Cortex of kidney (tissue), 1 donor: ENCODE data around the gene MDM4.

Experiments
- DNase-seq: peaks from one replicate; lab custom pipeline; 2025; lab: John Stamatoyannopoulos, UW

Gene MDM4

DNA sequence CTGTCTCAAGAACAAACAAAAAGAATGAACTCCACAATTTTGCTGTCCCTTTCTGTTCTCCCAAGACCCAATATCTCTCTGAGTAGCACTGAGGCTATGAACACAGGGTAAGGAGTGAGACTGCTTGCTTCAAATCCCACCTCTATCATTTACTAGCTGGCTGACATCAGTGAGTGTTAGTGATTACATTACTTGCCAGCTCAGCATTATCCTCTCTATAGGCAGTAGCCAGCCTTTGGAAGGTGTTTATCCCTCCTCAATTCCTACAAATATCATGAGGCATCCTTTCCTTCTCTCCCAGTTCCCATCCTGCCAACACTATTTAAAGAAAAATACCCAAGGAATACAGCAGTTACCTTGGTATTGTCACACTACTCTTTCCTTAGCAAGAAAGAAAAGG lies 24.6 kb upstream of the MDM4 start:
- DNase-seq = no peak

DNA sequence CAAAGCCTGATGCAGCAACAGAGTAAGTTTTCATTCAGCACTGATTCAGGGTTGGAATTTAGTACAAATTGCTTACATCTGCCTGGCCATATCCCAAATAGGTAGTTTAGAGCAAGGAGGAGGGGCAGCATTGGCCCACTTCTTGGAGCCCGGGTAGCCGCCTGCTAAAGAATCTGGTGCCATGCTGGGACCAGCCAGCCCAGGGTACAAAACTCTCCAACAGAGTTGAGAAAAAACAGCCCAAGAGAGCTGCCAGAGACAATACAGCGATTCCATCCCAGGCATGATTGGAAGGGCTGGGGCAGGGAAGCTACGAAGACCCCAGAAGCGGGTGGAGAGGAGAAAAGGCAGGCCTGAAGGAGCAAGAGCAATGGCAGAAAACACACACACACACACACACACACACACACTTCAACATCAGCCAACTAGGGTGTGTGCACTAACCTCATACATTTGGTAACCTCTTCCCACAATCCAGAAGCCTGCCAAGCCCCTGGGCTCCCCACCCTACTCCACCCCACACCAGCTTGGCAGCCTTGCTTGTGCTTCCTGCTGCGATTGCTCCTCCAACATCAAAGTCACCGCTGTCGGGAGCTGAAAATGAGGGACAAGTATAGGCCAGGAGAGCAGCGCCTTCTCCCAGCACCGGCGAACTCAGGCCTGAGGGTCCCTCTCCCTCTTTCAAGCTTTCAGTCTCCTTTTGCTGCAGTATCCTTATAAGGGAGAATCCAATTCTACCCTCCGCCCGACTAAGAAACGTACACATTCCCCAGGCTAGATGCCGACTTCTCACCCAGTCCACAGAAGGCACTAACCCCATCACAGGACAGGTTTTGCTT lies 22.8 kb upstream of the MDM4 start:
- no peak for DNase-seq

DNA sequence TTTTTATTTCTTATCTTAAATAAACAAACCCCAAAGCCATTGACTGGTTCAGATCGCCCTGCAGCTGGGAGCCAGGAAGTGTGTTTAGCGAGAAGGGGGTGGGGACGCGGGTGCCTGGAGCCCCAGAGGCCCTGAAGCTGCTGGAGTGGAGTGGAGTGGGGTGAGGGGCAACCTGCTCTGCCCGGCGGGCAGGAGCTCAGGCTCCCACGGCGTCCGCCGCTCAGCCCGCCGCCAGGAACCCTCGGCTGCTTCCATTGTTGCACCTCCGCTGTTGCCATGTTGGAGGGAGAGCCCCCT lies 22.3 kb upstream of the MDM4 start:
- DNase-seq = no peak

DNA sequence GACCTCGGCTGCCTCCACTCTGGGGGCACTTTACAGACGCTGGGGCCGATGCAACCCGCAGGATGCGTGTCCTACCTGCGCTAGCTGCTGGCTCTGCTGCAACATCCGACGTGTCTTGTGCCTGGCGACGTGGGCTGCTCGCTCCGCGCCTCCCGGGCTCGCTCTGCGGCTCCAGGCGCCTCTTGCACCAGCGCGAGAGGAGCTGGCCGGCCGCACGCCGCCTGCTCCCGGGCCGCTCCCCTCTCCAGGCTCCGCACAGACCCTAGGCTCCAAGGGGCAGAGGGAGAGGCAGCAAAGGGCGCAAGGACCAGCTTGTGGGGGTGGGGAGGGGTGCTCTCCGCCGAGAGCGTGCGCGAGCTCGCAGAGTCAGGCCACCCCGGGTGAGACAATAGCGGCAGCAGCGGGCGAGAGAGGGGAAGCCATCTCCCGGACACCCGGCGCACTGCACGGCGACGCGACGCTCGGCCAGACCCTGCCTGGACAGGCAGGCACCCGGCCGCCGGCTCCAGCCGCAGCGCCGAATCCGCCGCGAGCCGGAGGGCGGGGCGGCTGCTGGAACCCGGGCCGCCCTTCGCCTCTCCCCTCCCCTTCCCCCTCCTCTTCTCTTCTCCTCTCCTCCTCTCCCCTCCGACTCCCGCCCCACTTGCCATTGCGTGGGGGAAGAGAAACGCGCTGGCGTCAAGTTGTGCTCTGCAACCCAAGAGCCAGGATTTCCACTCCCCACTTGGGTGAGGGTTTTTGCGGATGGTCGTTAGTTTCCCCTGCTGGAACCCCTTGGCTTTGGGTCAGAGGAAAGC lies 21.7 kb upstream of the MDM4 start, which contains the start of gene PIK3C2B:
Gene PIK3C2B (minus strand): TSS at position 525 of the 797 bp plus-strand sequence. CDS start 25,003 bp downstream, outside the sequence.
- DNase-seq = no peak

DNA sequence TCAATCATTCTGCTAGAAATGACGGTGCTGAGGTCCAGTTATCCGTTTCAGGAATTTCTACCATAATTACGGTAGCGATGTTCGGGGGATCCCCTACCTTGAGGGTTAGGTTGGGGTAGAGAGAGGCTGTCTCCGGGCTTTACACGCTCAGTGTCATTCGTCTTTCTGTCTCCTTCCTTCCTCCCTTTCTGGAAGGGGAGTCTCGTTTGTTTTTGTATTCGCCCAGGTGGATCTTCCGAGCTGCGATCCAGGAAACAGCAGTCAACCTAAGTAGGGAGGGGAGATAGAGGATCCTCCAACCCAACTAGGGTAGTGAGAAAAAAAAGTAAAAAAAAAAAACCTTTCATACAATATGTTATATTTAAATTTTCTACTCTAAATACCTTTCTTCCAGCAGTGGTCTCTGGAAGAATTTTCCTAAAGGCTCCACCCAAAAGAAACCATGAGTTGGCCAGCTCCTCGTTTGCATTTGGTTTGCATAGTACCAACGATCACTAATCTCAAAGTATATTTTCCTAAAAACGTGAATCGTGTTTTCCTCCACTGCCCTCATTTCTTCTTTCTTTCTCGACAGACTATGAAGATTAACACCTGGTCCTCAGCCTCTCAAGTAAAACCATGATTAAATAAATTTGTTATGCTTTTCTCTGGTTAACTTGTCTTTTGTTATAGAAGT lies 21.0 kb upstream of the MDM4 start:
- DNase-seq = no peak

DNA sequence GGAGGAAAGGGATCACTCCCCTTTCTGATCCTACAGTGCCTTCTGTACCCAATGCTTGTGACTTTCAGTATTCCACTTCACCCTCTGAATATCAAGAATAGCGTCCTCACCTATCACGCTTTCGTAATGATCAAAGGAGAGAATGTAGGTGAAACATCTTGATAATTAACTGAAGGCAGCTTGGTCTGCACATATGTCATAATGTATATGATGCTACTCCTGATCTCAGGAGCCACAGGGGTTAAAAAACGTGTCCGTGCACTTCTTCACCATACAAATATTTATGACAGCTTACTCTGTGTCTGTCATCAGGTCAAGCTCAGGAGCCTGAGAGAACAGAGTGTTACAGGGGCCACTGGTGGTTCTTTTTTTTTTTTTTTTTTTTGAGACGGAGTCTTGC lies 20.4 kb upstream of the MDM4 start:
- DNase-seq = no peak

DNA sequence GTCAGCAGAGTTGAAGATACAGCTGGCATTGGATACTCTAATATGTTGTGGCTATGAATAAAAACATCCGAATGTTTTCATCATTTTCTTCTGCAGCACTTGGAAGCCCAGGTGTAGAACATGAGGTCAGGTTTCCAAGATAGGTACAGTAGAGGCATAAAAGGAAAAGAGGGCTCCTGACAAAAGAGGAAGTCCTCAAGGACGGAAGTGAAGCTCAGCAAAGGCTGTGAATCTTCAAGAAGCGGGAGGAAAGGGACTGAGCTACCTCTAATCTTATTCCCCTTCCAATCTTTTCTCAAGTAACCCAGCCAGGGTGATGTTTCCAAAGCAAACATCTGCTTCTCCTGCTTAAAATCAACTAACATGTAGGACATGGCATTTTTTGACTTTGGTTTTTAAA lies 17.2 kb upstream of the MDM4 start:
- DNase-seq = no peak

DNA sequence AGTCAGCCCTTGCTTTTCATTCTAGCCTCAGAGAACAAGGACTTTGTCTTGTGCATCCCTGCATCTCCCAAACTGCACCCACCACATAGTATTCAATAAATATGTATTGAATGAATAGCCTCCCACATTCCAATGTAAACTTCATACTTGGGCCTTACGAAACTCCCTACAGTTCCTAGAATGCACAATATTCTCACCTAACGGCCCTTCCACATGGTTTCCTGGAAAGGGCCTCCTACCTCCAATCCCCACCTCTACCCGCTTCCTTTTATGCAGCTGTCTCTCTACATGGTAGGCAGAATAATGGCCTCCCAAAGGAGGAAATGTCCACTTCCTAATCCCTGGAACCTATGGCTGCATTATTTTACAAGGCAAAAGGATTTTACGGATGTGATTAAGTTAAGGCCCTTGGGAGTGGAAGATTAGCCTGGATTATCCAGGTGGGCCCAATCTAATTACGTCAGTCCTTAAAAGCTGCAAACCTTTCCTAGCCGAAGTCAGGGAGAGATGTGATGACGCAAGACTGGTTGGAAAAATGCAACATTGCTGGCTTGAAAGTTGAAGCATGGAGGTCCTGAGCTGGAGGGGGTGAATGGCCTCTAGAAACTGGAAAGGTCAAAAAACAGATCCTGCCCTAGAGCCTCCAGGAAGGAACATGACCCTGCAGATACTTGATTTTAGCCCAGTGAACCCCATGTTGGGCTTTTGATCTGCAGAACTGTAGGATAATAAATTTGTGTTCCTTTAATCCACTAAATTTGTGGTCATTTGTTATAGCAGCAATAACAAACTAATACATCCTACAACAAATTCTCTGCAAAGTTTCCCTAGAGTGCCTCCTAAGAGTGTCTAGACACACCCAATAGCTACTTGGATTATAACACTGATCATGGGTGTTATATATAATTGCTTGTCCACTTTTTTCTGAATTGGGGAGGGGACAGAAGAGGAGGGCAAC lies 16.4 kb upstream of the MDM4 start:
- DNase-seq = no peak

DNA sequence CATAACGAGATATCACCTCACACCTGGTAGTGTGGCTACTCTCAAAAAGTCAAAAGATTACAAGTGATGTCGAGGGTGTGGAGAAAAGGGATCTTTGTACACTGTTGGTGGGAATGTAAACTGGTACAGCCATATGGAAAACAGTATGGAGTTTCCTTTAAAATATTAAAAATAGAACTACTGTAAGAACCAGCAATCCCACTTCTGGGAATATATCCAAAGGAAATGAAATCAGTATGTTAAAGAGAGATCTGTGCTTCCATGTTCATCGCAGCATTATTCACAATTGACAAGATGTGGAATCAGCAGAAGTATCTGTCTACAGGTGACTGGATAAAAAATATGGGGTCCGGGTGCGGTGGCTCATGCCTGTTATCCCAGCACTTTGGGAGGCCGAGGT lies 14.0 kb upstream of the MDM4 start:
- DNase-seq = no peak

DNA sequence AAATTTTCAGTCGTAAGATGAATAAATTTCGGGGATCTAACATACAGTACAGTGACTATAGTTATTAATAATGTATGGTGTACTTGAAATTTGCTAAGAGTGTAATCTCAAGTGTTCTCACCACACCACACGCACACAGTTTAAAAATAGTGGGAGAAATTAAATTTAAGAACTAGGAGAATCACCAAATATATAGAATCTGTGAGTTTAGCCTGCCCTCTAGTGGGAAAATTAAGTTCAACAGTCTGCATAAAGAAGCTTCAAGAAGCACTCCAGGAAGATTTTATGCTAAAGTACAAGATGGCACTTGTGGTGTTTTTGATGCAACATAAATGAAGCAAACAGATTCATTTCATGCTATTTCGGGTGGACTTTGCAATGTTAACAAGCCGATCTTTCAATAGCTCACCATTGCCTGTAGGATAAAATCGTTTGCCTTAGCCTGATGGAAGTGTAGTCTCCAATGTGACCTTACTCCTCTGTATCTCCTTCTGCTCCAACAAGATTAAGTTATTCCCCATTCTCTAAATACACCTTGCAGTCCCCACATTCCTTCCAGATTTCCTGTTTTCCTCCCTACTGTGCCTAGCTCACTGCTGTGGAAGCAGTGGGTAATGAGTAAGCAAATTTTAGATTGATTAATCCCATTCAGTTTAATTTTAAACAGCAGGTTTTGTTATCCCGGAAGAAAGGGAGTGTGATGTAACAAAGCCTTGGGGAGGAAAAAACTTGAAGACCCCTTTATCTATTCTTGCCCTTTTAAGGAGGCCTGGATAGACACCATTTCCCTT lies 12.9 kb upstream of the MDM4 start:
- DNase-seq = no peak

DNA sequence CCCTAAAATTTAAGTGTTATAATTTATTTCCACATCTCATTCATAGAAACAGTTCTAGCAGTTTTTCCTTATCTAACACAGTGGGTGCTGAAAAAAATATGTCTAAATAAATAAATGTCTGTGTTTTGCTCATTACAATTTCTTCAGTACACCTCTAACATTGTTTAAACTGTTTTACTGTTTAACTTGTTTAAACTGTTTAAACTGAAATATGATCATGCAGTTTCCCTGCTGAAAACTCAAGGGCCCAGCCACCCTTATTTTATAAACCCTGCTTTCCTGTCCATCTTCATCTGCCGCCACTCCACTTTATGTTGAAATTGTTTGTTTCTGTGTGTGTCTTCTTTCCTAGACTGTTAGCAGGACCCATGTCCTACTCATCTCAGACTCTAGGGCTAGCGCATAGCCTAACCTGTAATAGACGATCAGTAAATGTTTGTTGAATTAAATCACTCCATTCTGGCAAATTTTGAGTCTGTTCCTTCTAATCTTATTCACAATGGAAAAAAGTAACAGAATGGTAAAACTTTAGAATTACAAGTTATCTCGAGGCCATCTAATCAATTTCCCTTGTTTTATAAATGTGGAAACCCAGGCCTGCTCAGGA lies 12.2 kb upstream of the MDM4 start:
- no peak for DNase-seq

DNA sequence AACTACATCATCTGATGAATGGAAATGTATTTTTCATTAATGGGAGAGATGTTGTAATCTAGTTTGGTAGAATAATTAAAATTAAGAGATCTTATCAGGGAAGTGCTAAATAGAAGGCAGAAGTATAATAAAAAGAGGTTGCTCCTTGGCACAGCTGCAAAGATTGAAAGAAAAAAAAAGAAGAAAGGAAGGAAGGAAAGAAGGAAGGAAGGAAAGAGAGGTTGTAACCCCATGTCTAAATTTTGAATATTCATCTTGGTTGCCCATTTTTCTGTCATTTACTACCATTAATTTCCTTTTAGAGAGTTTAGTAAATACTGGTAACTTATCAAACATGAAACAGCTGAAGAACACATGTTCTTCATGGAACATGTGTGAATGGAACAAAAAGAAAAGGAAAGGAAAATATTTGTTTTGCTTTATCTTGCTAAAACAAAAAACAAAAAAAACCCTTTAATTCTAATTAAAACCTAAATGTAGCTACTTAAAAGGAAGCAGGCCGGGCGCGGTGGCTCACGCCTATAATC lies 10.5 kb upstream of the MDM4 start:
- DNase-seq = no peak

DNA sequence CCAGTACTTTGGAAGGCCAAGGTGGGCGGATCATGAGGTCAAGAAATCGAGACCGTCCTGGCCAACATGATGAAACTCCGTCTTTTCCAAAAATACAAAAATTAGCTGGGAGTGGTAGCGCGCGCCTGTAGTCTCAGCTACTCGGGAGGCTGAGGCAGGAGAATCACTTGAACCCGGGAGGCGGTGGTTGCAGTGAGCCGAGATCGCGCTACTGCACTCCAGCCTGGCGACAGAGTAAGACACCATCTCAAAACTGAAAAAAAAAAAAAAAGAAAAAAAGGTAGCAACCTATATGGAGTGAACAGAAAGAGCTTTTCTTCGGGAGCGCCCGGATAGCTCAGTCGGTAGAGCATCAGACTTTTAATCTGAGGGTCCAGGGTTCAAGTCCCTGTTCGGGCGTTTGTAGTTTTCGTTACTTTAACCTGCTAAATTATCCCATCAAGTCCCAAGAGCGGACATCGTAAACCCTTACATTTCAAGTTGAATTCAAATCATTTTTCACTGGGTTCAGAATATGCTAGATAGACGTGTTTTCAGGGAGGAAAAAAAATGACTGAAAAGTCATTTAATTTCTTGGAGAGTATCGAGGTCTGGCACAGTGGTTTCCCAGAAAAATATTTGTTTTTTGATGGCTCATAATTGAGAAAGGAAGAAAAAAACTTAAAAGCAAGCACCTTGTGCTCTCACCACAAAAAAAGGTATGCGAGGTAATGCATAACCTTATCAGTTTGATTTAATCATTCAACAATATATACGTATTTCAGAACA lies 9.8 kb upstream of the MDM4 start:
- no peak for DNase-seq

DNA sequence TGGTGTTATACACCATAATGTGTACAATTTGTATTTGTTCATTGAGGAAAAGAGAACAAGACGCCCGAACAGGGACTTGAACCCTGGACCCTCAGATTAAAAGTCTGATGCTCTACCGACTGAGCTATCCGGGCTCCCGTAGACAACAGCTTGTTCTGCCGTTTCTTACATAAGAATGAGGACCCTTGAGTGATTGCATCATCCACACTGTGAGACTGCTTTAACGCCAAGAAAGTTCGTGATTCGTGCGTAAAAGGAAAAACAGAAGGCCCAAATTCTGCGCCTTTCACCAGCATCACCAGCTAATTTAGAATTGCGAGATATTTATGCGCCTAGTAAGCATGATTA lies 9.3 kb upstream of the MDM4 start:
- DNase-seq = no peak

DNA sequence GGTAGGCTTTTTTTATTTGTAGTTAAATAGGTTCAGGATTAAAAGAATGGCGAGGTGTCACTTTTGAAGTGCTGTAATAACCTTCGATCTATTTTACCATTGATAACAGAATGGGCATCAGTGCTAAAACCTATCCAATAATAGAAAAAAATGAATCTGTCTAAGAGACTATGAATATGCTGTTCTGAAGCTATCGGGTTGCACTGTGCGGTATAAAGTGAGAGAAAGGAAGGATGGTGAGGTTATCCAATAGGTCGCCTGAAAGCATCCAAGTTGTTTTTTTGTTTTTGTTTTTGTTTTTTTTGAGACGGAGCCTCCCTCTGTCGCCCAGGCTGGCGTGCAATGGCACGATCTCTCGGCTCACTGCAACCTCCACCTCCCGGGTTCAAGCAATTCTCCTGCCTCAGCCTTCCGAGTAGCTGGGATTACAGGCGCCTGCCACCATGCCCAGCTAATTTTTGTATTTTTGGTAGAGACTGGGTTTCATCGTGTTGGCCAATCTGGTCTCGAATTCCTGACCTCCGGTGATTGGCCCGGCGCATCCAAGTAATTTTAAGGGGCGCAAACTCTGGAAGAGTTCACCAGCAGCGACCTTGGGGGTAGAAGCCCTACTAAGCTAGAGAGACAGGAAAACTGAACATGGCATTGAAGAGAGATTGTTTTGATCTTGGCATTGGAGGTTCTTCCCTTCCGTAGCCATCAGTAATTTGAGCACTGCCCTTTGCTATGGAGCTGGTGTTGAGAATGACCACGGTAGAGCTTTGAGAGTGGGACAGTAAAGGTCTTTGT lies 8.7 kb upstream of the MDM4 start:
- DNase-seq = no peak

DNA sequence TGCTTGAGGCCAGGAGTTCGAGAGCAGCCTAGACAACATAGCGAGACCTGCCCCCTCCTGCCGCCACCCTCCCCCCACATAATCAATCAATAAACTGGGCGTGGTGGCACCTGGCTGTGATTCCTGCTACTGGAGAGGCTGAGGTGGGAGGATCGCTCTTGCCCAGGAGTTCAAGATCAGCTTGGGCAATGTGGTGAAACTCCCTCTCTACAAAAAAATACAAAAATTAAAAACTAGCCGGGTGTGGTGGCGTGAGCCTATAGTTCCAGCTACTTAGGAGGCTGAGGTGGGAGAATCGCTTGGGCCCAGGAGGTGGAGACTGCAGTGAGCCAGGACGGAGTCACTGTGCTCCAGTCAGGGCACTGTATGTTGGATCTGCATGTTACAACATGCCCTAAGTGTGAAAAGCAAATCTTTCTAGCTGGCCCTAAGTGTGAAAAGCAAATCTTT lies 7.0 kb upstream of the MDM4 start:
- DNase-seq = no peak

DNA sequence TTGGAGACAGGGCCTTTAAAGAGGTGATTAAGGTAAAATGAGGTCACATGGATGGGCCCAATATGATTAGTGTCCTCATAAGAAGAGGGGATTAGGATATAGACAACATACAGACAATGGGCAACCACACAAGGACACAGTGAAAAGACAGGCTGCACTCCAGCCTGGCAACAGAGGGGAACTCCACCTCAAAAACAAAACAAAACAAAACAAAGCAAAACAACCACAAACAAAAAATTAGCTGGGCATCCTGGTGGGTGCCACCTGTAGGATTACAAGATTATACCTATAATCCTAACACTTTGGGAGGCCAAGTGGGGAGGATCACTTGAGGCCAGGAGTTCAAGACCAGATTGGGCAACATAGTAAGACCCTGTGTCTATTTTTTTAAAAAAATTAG lies 4.8 kb upstream of the MDM4 start:
- DNase-seq = no peak

DNA sequence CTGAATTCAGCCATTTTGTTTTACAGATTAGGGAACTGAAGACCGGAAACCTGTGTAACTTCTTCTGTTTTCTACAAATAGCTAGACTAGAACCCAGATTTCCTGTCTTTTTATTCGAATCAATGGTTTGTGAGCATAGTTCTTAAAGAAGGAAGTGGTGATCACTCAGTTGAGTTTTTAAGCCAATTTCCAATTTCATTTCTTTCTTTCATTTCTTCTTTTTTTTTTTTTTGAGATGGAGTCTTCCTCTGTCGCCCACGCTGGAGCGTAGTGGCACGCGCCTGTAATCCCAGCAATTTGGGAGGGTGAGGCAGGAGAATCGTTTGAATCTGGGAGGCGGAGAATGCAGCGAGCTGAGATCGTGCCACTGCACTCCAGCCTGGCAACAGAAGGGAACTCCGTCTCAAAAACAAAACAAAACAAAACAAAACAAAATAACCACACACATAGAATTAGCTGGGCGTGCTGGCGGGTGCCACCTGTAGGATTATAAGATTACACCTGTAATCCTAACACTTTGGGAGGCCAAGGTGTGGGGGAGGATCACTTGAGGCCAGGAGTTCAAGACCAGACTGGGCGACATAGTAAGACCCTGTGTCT lies 3.0 kb upstream of the MDM4 start:
- DNase-seq = no peak
